Measurements from ENCODE around the gene SLC18A3. TPM values are rescaled to one million over a fixed set of nuclear protein-coding genes. Genes with fewer than 3 reads are reported as not detected.

SLC18A3 gene
- total and polyA plus RNA-seq, 3 donors from 2014 or later, result not detected

GRCh38 chr10:49661140-49661856 lies 51.2 kb downstream of the SLC18A3 start:
- TF ChIP-seq CTCF (IDR thresholded peaks at IDR 0.05), result no peak
- TF ChIP-seq POLR2A (IDR thresholded peaks at IDR 0.05), result no peak
- intact Hi-C loops (cut with DNase I; ENCODE audit: low total_unique reads), result no loop called here
- Histone ChIP-seq H3K4me3 (no peak overlapping the region), H3K27me3 (no peaks in the 10 kb centered on the region), H3K36me3 (ENCODE audit: low read depth, missing control alignments) (no peaks in the 10 kb centered on the region), H3K4me1 (no peaks in the 10 kb centered on the region), H3K27ac (no peak overlapping the region), H3K9me3 (no peaks in the 10 kb centered on the region)
- DNase-seq, result no peak
- 63 to 65% methylated on average over 8 of the region's 8 CpGs for WGBS, 2 donors

Other genes starting within 250 kb of the SLC18A3 start
- not detected for gene DRGX, start 214.2 kb upstream of the SLC18A3 start, total RNA-seq
- gene DRGX, start 214.2 kb upstream of the SLC18A3 start, polyA plus RNA-seq (ENCODE audit: insufficient read depth, low read depth, low replicate concordance), result 0.33 TPM
- gene ERCC6, start 71.2 kb upstream of the SLC18A3 start, total RNA-seq, result 10 to 100 TPM; 19.6 to 20.1 TPM
- gene ERCC6, start 71.2 kb upstream of the SLC18A3 start, polyA plus RNA-seq (ENCODE audit: insufficient read depth, low read depth, low replicate concordance), result 19.4 TPM
- 1 to 10 TPM in 1 of 2 donors, under 1 TPM in 1; 0.93 to 1.7 TPM for gene CHAT, start 3.7 kb downstream of the SLC18A3 start, total RNA-seq
- 0.75 TPM for gene CHAT, start 3.7 kb downstream of the SLC18A3 start, polyA plus RNA-seq (ENCODE audit: insufficient read depth, low read depth, low replicate concordance)
- gene C10orf53, start 69.3 kb downstream of the SLC18A3 start, total RNA-seq, result 10 to 100 TPM; 14.8 to 33.5 TPM
- 139 TPM for gene C10orf53, start 69.3 kb downstream of the SLC18A3 start, polyA plus RNA-seq (ENCODE audit: insufficient read depth, low read depth, low replicate concordance)
- 10 to 100 TPM; 10.7 to 16.6 TPM for gene OGDHL, start 152.0 kb downstream of the SLC18A3 start, total RNA-seq
- 6.4 TPM for gene OGDHL, start 152.0 kb downstream of the SLC18A3 start, polyA plus RNA-seq (ENCODE audit: insufficient read depth, low read depth, low replicate concordance)

All from testis (tissue), 3 donors.